D341Med (cell line): ENCODE results near the gene CPLX3.

Experiments
- DNase-seq: peaks from one replicate; pipeline ENCODE4 v3.0.0; 2012; ENCODE audit warnings: low spot score

Gene CPLX3

DNA sequence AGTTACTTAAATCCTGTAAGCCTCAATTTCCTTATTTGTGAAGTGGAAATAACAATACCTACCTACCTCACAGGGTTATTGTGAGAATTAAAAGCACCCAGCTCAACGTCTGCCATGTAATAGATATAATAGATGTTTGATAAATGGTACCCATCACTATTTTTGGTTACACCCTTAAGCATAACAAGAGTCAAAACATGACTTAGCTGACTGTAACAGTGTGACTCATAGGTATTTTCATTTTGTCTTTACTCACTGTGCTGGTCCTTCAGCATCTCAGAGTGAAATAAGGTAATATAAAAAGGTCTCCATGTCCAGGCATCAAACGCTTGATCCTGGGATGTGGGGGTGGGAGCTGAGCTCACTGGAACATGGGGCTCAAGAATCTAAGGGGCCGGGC lies 3.1 kb downstream of the CPLX3 start:
- no peak for DNase-seq

DNA sequence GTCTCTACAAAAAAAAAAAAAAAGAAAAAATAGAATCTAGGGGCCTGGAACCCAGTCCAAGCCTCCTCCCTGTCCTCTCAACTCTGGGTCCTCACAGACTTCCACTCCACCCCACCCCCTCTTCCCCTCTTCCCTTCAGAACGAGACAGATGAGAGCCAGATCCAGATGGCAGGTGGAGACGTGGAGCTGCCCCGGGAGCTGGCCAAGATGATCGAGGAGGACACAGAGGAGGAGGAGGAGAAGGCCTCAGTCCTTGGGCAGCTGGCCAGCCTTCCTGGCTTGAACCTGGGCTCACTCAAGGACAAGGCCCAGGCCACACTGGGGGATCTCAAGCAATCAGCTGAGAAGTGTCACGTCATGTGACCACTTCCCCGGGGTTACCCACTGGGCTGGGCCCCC lies 3.6 kb downstream of the CPLX3 start:
- no peak for DNase-seq

DNA sequence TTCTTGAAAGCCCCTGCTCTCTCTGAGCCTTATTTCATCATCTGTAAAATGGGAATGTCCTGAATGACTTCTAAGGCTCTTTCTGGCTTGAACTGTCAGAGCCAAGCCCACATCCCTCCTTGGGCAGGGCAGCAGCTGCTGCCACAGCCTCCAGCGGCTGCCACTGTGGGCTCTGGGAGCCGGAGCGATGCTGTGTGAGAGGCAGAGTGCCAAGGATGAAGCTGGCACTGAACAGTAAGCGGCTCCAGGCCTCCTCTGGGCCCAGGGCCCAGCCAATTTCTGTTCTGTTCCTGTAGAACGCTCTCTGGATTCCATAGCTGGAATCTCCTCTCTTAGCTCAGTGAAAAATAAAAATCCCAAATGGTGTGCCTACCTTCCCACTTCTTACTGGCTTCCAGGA lies 4.4 kb downstream of the CPLX3 start:
- DNase-seq: no peak

DNA sequence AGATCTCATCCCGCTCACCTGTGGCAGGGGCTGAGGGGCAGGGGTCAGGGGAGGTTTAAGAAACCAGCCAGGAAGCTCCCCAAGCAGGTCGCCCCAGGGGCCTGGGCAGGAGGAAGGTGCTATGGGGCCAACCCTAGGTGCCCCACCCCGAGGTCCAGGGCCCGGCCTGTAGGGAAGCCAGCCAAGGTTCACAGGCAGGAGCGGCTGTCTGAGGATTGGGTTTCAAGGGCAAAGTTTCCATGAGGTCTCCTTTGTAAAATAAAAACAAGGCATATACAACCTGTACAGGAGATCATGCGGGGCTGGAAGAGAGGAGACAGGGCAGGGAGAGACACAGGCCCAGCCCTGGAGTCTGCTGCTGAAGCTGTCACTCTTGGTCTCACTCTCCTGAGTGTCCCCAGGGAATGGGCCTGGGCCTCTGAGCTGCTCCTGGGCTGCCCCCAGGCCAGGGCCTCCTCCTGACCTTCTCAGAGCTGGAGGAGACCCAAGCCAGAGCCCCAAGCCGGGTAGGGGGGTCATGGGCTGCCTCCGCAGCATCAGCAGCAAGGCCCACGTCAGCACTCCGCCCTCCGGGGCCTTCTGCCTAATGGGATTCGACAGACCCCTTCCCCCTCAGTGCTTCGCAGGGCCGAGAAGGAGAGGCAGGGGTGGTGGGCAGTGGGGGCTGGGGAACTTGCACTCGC lies 5.5 kb downstream of the CPLX3 start:
- DNase-seq: no peak

DNA sequence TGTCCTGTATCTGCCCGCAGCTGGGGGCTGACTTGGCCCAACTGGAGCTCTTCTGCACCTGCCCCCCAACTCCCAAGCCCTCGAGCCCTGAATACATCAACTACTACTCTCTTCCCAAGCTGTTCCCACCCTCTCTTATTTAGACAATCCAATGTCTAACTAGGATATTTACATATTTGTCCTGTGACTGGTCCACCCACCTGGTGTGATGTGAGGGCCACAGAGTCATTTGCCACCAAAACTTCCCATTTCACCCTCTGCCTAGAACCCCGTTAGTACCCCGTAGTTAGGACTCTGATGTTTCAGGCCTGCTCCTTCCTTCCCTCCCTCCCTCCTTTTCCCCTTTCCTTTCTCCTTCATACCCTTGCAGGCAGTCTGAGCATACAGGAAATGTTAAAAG lies 6.4 kb downstream of the CPLX3 start:
- no peak for DNase-seq

DNA sequence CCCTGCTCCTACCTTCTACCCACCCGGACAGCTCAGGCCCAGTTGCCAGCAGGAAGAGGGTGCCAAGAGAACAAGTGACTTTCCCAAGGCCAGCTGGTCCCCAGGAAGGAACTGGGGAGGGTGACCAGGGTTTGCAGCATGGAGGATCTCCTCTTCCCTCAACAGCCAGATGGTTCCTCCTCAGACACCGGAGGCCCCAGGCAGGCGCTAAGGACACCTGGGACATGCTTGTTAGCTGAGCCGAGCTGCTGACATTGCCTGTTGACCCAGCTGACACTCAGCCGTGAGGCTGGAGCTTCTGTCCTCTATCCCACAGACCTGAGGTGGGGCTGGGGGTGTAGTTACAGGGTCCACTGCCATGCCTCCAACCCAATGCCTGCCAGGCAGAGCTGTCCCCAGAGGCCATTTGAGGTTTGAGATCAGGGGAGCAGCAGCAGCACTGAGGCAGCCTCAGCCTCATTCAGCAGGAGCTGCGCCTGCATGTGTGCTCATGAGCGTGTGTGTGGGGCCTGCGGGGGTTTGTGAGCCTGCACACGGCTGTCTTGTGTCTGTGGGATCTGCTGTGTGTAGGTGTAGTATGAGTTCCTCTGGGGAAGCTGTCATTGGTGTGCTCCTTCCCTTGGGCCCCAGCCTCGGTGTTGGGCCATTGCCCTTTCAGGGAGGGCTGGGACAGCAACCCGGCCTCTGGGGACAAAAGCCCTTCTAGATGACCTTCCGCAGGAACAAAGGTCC lies 7.1 kb downstream of the CPLX3 start:
- no peak for DNase-seq

DNA sequence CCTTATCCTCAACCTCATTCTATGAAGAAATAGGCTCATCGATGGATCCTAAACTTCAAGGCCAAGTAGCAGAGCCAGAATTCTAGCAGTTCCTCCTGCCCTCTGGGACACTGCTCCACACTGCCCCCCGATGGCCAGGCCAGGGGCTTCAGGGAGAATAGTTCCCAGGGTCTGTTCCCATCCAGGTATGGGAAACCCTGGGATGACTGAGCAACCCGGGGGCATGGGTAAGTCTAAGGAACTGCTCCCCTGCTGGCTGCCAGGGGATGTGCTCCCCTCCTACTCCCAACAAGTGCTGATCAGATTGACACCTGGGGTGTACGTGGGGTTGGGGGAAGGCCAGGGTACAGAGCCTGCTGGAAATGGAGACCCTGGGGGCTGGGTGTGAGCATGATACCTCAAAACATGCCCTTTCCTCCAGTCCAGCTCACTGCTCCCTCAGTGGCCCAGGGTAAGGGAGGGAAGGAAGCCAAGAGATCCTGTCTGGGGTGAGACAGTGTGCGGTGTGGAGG lies 8.9 kb downstream of the CPLX3 start:
- peak; percentile 87 for DNase-seq

DNA sequence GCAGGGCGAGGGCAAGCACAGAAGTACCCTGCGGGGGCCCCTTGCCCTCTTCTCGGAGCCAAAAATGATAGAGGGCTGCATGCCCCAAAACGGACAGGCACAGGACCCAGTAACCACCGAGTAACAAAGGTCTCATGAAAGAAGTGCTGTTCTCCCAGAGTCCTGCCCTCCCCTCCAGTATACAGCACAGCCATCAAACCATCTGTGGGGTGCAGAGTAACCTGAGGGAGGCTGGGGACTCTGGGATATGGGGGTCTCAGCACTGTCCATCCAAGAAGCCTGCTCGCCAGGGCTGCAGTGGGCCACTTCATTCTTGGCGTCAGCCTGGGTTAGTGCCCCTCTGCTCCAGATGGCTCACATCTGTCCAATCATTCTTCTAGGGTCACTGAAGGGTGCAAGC lies 10.4 kb downstream of the CPLX3 start:
- no peak for DNase-seq

DNA sequence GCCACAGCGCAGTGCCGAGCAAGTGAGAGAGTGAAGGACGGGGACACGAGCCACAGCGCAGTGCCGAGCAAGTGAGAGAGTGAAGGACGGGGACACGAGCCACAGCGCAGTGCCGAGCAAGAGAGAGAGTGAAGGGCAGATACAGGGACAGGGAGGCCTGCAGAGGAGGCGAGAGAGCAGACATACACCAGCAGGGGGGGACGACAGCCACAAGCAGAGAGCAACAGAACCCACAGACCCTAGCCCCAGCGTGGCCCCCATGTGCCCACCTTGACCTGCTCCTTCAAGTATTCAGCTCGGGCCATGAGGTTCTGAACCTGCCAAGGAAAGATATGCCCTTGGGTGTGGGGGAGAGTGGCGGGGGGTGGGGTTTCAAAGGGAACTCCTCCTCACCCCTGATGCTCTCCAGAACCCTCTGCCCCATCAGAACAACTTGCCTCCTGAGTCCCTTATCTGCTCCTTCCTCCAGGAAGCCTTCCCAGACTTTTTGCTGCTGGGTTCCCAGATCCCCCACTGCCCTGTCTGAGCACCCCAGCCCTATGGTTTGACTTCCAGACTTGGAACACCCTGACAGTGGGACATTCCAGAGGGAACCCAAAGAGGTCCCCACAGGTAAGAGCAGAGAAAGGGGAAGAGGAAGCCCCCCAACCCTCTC lies 11.2 kb downstream of the CPLX3 start:
- no peak for DNase-seq

DNA sequence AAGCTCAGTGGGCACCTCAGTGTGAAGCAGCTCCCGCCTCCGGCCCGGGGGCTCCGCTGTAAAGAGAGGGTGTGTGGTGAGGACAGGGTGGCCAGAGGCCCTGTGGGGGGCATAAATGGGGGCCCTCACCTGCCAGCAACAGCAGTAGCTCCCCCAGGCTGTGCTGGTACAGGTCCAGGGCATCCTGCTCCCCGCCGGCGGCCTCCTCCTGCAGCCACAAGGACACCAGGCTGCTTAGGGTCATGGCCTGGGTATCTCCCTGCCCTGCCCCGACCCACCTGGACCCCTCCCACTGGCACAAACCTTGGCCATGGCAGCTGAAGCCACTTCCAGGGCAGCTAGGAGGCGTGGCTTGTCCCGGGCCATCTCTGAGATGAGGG lies 11.7 kb downstream of the CPLX3 start:
- DNase-seq: no peak

DNA sequence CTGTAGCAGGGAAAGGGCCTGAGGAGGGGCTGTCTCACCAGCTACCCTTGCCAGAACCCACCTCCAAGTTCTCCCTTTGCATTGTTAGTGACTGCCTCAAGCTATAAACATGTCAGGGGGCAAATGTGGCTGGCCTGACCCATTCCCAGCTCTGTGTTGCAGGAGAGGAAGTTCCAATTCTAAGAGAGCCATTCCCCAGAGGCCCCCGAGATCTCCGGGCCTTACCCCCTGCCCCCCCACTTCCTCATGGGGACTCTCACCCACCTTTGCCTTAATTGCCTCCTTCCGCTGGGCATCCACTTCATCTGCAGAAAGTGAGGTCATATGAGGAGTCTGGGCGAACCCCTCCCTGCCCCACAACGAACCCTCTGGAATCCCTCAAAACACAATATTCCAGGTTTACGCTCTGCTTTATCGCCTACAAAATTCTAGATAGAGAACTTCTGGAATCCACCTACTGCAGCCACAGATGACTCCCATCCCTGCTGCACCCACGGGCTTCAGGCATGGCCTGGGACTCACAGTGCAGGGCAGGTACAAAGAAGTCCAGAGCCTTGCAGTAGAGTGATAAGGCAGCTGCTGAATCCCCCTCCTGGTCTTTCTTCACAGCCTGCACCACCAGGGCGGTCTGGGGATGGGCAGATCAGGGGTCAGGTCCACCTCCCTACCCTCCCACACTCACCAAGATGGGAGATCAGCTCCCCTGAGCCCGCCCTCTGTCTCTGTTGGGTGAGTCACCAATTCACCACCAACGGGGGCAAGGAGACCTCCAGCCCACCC lies 12.5 kb downstream of the CPLX3 start:
- no peak for DNase-seq

DNA sequence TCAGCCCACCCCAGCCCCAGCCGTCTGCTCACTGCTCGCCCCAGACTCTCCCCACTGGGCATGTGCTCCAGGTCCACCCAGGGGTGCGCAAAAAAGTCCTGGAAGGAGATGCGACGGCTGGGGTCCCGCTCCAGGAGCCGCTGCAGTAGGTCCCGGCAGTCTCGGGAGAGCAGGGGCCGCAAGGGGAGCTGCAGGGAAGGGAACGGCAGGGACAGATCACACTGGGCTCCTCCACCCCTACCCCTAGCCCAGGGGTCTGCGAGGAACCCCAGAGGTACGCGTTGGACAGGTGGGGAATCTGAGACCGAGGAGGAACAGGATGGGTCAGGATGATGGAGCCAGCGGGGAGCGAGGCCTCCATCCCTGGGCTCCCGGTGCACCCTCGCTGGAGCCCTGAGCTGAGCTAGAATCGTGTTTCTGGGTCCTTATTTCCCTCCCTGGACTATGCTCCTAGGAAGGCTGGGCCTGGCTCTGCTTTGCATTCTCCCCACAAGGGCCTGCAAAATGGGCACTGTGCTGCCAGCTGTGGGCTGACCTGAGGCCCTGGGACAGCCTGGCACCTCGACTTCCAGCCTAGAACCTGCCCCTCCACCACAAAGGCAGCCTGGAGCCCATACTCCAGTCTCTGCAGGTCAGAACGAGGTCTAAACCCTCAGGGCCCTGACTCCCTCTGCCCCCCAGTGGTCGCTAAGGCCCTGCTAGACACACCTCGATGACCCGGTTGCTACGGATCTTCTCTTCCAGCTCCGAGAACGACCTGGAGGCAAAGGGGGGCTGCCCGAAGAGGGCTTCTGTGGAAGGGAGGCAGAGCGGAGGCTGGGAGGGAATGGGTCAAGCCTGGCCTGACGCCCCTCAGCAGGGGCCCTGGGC lies 13.3 kb downstream of the CPLX3 start:
- no peak for DNase-seq

DNA sequence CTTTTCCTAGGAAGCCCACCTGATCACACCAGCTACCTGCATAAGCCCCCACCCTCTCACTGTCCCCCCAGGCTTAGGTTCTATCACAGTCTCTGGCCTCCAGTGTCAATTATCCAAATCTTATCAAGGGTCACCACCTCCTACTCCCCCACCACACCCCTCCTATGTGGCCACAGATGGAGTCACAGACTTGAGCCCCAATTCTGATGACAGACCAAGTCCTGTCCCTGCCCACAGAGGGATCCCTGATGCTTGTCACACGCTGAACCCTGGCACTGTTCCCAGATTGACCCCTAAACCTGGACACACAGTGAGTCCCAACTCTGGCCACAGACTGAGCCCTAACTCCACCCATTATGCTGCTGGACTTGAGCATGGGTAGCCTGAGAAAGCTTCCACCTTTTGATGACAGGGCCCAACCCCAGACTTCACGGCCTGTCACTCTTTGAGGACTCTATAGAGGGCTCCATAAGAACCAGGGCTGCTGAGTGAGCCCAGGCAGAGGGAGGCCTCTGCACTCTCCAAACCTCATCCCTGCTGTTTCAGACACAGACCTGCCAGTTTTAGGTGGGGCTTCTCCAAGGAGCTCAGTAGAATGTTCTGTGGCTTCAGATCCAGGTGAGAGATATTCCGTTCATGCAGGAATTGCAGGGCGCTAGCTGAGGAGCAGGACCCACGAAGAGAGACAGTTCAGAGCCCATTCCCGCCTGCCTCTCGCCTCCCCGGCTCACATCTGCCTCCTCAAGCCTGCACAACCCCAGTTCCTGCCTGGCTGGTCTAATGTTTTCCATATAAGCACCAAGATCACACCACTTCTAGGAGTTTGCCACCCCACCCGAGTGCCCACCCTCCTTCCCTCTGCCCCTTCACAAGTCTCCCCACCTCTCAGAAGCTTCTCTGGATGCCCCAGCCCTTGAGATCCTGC lies 14.7 kb downstream of the CPLX3 start:
- DNase-seq: no peak

DNA sequence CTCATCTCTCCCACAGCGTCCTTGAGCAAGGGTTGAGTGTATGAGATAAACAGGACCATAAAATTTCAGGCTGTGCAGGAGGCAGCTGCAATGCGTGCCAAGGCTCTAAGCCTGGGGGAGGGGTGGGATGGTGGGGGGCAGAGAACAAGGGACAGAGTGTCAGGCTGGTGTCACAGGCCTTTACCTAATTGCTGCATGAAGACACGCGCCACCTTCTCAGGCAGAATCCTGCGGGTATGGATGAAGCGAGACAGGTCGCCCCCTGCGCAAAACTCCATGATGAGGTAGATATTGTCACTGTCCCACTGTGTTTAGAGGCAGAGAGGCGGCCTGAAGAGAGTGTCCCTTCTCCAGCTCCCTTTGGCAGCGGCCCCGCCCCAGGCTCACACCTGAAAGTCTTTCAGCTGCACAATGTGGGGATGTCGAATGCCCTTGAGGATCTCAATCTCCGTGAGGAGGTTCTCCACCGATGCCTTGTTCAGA lies 15.5 kb downstream of the CPLX3 start:
- DNase-seq: no peak

DNA sequence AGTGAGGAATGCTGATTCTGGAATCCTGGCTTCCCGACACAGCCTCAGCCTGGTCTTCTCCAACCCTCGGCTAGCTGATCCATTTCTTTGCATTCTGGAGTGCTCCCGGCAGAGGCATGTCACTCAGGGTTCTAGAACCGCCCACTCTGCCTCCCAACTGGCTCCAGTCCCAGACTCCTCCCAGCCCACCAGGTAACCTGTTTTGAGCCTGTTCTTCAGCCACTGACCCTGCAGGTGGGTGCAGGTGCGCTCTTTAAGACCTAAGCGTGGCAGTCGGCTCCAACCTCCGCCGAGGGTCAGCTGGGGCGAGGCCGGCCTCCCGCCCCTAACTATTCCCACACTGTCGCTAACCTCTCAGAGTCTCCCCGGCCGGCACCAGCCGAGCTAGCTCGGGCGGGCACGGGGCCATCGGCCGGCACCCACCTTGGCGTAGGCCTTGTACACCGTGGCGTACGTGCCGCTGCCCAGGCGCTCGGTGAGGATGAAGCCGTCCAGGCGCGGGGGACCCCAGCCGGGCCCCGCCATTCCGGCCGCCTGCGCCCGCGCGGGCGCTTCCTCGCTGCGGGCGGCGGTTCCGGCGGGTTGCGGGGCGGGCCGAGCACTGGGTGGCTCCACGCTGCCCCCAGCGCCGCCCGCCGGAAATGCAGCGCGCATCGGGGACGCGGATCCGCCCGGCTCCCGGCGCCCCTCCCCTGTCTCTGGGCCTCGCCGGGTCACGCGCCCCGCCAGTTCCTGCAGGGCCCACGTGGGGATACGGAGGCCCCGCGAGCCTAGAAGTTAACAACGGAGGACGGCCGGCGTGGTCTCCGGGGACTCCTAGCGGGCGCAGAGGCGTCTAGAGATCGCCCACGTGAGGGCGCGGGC lies 16.4 kb downstream of the CPLX3 start, which contains the start of gene ULK3:
TSS of gene ULK3 (minus strand) at position 576 of the 864 bp plus-strand sequence. CDS start at position 525, 51 bp downstream.
- peak; percentile 98 for DNase-seq

DNA sequence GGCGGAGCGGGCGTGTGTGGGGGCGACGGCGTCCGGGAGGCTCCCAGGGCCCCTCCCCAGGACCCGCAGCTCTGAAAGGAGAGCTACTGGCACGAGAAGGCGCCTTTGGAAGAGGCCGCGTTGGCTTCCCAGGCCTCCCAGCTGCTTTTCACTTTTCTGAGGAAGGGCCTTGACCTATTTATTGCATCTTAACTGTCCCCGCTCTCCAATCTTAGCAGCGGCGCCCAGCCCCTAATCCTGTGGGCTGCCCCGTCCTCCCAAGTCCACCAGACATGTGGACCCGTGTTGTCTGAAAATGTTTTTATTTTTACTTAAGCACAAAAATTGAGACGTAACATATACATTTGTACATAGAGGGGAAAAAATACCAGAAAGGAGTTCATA lies 17.0 kb downstream of the CPLX3 start:
- DNase-seq: no peak

DNA sequence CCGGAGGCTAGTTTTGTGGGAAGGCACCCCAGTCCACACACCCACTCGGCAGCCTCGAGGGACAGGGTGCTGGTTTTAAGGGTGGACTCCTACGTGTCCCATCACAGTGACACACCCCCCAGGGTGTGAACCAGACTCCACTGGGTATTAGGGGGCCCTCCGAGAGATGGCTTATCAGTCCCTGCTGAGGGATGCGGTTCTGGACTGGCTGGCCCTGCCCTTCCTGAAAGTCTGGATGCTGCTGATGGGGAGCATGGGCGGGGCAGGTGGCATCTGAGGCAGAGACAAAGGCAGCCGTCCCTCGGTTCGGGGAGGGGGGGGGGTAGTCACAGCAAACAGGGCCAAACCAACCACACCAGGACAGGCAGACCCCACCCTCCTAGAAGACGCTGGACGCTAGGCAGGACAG lies 17.5 kb downstream of the CPLX3 start:
- peak; percentile 68 for DNase-seq

DNA sequence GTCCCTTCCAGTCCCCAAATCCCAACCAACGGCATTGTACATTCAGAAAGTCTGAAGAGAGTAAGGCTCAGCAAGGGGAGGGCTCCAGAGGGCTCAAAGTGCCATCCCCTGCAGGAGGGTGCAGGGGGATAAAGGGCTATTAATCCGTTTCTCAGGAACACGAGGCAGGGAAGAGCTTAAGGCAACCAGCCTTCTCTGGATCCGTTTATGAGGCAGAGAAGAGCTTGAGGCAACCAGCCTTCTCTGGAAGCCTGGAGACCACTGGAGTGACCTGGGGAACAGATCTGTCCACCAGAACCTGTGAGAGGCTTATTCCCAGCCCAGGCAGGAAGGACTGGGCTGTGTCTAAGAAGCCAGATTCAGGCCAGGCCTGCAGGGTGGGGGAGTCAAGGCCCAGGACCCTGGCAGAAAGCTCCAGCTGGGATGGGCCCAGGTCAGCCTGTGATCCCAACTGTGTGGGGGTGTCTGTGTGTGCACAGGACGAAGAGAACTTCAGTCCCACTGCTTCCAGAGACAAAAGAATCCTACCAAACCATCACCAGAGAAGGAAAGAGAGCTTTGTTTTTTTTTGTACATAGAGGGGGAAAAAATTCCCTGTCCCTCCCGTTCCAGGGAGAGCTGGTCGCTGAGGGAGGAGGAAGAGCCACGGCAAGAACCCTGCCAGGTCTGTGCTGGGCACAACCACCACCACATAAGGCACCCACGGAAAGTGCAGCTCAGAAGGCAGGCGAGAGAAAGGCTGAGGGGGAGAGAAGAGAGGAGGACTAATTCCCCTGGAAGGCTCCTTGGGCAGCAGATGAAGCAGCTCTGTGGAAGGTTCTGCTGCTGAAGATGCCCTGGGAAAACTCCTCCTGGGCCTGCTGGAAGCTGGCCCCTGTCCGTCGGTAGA lies 18.1 kb downstream of the CPLX3 start:
- peak; percentile 84 for DNase-seq
